ENCODE results near the gene TRIM26. TPM values are rescaled to one million over a fixed set of nuclear protein-coding genes. Genes with fewer than 3 reads are reported as not detected.

The TRIM26 gene
- total RNA-seq, 4 donors from 2014 or later: 22.8 to 30.9 (median 25.1) TPM

DNA sequence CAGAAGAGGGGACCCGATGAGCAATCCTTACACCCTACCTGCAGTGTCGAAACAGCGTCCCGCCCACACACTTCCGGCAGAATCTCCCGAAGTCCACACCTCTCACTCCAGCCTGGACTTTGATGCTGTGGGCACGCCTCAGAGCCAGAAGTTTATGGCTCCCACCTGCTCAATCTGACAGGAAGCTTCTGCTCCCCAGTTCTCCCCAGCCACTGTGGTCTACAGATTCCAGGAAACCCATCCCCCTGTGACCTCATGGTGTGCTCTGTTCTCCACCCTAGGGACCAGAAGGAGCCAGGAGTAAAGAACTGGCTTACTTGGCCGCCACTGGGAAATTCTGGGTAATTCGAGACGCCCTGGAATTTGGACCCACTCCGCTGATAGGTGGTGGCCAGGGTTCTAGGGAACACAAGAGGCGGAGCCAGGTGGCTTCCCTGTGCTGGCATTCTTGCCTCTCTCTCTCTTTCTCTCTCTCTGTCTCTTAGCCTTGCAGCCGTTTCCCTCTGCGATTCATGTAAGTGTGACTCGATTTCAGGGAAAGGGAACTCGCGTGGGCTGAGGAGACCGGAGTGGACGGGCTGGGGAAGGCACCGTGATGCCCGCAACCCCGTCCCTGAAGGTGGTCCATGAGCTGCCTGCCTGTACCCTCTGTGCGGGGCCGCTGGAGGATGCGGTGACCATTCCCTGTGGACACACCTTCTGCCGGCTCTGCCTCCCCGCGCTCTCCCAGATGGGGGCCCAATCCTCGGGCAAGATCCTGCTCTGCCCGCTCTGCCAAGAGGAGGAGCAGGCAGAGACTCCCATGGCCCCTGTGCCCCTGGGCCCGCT is 49.9 kb downstream of the TRIM26 start, which contains the start of gene TRIM15:
Gene TRIM15, plus strand, starts transcription at position 457 of the 828 bp plus-strand sequence. Its CDS starts 139 bp downstream, at position 596.
- Histone ChIP-seq H3K27me3 (peaks cover 6 to 10% (median 10%) of the 10 kb centered on the region in 3 donors), H3K27ac (no peak within 1 kb of the TSS), H3K4me1 (no peaks in the 10 kb centered on the region), H3K36me3 (no peaks in the 10 kb centered on the region), H3K4me3 (no peak within 1 kb of the TSS), H3K9me3 (no peaks in the 10 kb centered on the region)
- intact Hi-C loops (cut with DNase I; ENCODE audit: low total_unique reads) (no loop called here), in situ Hi-C loops (cut with MboI; ENCODE audit: low sequenced_read_pairs in 4 of 4) (loop anchor here in 1 of 4 donors (25.0 kb wide), 1 partner anchor 326 kb away; the partner anchor contains the start of gene HLA-G)
- TF ChIP-seq, protein P1, sequence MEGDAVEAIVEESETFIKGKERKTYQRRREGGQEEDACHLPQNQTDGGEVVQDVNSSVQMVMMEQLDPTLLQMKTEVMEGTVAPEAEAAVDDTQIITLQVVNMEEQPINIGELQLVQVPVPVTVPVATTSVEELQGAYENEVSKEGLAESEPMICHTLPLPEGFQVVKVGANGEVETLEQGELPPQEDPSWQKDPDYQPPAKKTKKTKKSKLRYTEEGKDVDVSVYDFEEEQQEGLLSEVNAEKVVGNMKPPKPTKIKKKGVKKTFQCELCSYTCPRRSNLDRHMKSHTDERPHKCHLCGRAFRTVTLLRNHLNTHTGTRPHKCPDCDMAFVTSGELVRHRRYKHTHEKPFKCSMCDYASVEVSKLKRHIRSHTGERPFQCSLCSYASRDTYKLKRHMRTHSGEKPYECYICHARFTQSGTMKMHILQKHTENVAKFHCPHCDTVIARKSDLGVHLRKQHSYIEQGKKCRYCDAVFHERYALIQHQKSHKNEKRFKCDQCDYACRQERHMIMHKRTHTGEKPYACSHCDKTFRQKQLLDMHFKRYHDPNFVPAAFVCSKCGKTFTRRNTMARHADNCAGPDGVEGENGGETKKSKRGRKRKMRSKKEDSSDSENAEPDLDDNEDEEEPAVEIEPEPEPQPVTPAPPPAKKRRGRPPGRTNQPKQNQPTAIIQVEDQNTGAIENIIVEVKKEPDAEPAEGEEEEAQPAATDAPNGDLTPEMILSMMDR (IDR thresholded peaks at IDR 0.05 in 4 of 5, conservative IDR thresholded peaks at IDR 0.05 in 1 of 5): no peak
- no peak for TF ChIP-seq POLR2A (IDR thresholded peaks at IDR 0.05)
- DNase-seq (no peak), ATAC-seq (no peak)

GRCh38 chr6:30162265-30163089 is 50.7 kb downstream of the TRIM26 start:
- TF ChIP-seq, protein P1 (IDR thresholded peaks at IDR 0.05 in 4 of 5, conservative IDR thresholded peaks at IDR 0.05 in 1 of 5): no peak
- TF ChIP-seq POLR2A (IDR thresholded peaks at IDR 0.05): no peak
- Histone ChIP-seq H3K4me3 (no peak overlapping the region), H3K36me3 (no peaks in the 10 kb centered on the region), H3K27ac (no peak overlapping the region), H3K27me3 (peaks cover 4 to 10% (median 4%) of the 10 kb centered on the region in 3 donors), H3K9me3 (no peaks in the 10 kb centered on the region), H3K4me1 (no peaks in the 10 kb centered on the region)
- ATAC-seq: no peak
- intact Hi-C loops (cut with DNase I; ENCODE audit: low total_unique reads): no loop called here
- in situ Hi-C loops (cut with MboI; ENCODE audit: low sequenced_read_pairs in 4 of 4): loop anchor here in 1 of 4 donors (25.0 kb wide), 1 partner anchor 325 kb away; the partner anchor contains the start of gene HLA-G
- no peak for DNase-seq

DNA sequence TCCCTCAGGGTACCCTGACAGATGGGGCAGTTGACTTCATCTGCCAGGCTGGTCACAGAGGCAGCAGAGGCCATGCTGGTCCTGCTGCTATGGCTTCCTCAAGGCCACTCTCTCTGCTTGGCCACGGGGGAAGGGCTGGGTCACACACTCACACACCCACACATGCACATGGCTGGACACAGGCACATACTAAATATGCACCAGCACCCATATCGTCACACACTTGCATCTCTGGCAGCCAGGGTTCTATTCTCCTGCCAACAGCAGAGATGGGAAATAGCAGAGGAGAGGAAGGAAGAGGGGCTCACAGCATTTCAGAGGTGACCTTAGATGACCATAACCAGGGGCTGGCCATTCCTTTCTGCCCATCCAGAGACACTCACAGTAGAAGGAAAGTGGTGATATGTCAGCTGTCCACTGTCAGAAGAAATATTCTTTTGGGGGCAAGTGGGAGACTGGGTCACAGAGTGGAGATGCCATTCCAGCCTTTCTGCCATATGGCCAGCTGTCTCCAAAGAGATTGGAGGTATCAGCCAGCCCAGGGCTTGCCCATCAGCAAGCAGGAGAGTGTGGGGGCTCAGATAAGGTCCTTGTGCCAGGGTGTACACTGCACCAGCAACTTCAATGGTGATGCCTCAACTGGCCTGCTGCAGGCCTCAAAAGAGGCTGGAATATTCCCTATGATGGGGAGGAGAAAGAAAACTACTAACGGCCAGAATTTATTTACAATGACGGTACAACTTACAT is 52.2 kb downstream of the TRIM26 start, which contains the start of gene TRIM10:
Gene TRIM10, minus strand, starts transcription at position 427 of the 747 bp plus-strand sequence. Its CDS starts 353 bp downstream, at position 74.
- Histone ChIP-seq H3K9me3 (no peaks in the 10 kb centered on the region), H3K4me1 (peaks cover 0 to 6% of the 10 kb centered on the region in 2 donors), H3K4me3 (no peak within 1 kb of the TSS), H3K27ac (no peak within 1 kb of the TSS), H3K36me3 (no peaks in the 10 kb centered on the region), H3K27me3 (peaks cover 3 to 12% (median 4%) of the 10 kb centered on the region in 3 donors)
- no peak for TF ChIP-seq POLR2A (IDR thresholded peaks at IDR 0.05)
- TF ChIP-seq, protein P1 (IDR thresholded peaks at IDR 0.05 in 4 of 5, conservative IDR thresholded peaks at IDR 0.05 in 1 of 5): no peak
- intact Hi-C loops (cut with DNase I; ENCODE audit: low total_unique reads): no loop called here
- DNase-seq (no peak), ATAC-seq (no peak)
- in situ Hi-C loops (cut with MboI; ENCODE audit: low sequenced_read_pairs in 4 of 4): loop anchor here in 1 of 4 donors (25.0 kb wide), 1 partner anchor 324 kb away; the partner anchor contains the start of gene HLA-G

All from gastrocnemius medialis (tissue), 4 donors.